Measurements from ENCODE around the gene AGR2. TPM values are rescaled to one million over a fixed set of nuclear protein-coding genes. Genes with fewer than 3 reads are reported as not detected.

The AGR2 gene
- total RNA-seq = not detected in 2 replicates

DNA sequence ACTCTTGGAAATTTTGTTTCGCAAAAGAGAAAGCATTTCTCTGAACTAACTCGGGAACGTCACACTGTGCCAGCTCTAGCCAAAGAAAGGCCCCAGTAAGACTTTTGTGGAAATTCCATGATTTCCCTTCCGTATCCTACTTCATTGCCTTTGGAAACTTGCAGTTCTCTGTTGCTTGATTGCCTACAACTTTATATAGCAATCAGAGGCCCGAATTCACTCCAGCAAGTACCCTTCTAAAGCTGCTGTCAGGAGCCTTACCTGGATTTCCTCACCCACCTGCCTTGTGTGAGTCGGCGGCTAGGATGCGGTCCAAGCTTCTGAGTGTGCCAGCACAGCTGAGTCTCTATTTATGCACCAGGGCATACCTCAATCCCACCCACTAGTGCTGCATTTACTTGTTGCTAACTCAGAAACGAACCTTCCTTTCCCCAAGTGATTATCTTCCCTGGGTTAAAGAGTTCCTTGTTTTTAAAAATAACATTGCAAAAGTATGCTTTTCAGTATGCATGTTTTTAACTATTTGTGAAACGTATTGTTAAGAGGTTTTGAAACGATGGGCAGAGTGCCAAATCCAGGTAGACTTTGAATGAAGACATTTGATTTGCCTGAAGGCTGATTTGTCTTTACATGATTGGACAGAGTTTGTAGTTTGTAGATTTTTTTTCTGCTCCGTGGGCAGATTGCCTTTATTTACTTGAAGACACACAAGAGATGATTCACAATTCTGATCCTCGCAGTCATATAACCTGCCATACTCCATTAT lies at the start of gene AGR2:
AGR2 (minus strand) TSS at position 326 of the 766 bp plus-strand sequence. CDS start 3,203 bp downstream, outside the sequence.

DNA sequence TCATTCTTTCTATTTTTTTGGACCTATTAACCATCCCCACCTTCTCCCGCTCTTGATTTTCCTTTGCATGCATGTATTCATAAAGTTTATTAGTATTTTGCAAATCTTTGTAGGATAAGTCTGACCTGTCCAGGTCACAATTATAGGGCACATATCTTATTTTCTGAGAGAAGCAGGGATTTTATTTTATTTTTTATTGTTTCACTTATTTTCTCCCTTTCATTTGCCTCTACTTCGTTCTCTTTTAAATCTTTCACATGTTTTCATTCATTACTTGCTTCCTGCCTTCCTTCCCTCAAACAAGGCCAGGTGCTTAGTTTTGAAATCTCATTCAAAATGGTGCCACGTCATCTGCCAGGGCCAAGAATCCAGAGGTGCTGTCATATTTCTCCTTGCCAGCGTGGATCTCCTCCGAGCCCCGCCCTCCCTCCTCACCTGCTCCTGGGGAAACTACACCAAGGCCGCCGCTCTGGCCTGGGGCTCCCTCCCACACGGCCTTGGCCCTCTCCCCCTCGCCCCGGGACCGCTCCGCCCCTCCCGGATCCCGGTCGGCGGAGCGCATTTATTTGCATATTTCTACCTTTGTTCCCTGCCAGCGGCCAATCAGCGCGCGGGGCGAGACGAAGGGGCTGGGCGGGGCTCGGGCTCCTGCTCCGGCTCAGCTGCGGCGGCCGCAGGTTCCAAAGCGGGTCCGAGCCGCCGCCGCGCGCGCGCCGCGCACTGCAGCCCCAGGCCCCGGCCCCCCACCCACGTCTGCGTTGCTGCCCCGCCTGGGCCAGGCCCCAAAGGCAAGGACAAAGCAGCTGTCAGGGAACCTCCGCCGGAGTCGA lies 51.5 kb downstream of the AGR2 start, which contains the start of gene TSPAN13:
TSPAN13 (plus strand) TSS at position 654 of the 830 bp plus-strand sequence. CDS start 213 bp downstream, outside the sequence.

Other genes with a start within 250 kb of the AGR2 start
- 21.3 and 27.6 TPM in 2 replicates for gene ANKMY2, start 159.2 kb downstream of the AGR2 start, total RNA-seq
- gene BZW2, start 158.8 kb downstream of the AGR2 start, total RNA-seq = 98.4 and 102 TPM in 2 replicates
- 19.0 and 19.9 TPM in 2 replicates for gene TSPAN13, start 51.2 kb downstream of the AGR2 start, total RNA-seq
- gene AGR3, start 77.0 kb upstream of the AGR2 start, total RNA-seq = not detected in 2 replicates

All from myometrial cell (primary cell).